Psoas muscle (tissue), 8 donors: ENCODE data around the gene TDRD12. TPM values are rescaled to one million over a fixed set of nuclear protein-coding genes. Genes with fewer than 3 reads are reported as not detected.

Source experiments
- ATAC-seq, 4 donors: fragments of 200-7000 bp; cut with Tn5 transposase; one replicate each; pipeline ENCODE4 v1.9.1; 2020; ENCODE audit warnings: moderate library complexity in 3 of 4, mild to moderate bottlenecking in 2 of 4
- DNase-seq, 2 donors: peaks; one replicate each; pipeline ENCODE4 v3.0.0-alpha.2; 2020
- H3K27ac ChIP-seq: fragments of 200-600 bp; one replicate; pipeline ENCODE4 v1.8.0; 2022
- H3K27me3 ChIP-seq, 3 donors: fragments of 200-600 bp in 1 of 3; one replicate each; pipeline versions ENCODE4 v1.6.1 to v1.8.0; 2013 to 2022; ENCODE audit warnings: low read length in 2 of 3, mild to moderate bottlenecking in 2 of 3, moderate library complexity in 1 of 3; ENCODE audit not compliant: insufficient read depth in 3 of 3
- H3K36me3 ChIP-seq, 2 donors: fragments of 200-600 bp in 1 of 2; one replicate each; pipeline versions ENCODE4 v1.6.1 to v1.8.0; 2013 to 2022; ENCODE audit warnings: low read depth in 1 of 2, mild to moderate bottlenecking in 1 of 2, moderate library complexity in 1 of 2; ENCODE audit not compliant: insufficient read depth in 1 of 2
- H3K4me1 ChIP-seq: fragments of 200-600 bp; one replicate; pipeline ENCODE4 v1.8.0; 2022
- H3K4me3 ChIP-seq: fragments of 200-600 bp; one replicate; pipeline ENCODE4 v1.8.0; 2022; ENCODE audit warnings: mild to moderate bottlenecking
- H3K9me3 ChIP-seq: fragments of 200-600 bp; one replicate; pipeline ENCODE4 v1.8.0; 2022
- CTCF ChIP-seq: fragments of 200-600 bp; IDR thresholded peaks from one replicate; pipeline ENCODE4 v1.8.0; 2022; ENCODE audit warnings: antibody characterized with exemption
- WGBS, 3 donors: extraction: QIAGEN DNeasy Blood & Tissue Kit; methylation state at CpG; one replicate each; pipeline versions ENCODE4 v1.1.6 to v1.1.7; 2013; 5-methylcytosine and 5-hydroxymethylcytosine counted together
- intact Hi-C, 2 donors: fragments of 100-400 bp; cut with DNase I; formaldehyde crosslinking; loops; one replicate each; pipeline versions ENCODE4 v1.11.0 to v1.14.2; 2022
- polyA plus RNA-seq, 3 donors: library from polyadenylated mRNA; stranded (reverse); fragments of 200-250 nt; gene quantifications; one replicate each; pipeline ENCODE4 v1.2.3, GENCODE V29; 2013
- total RNA-seq, 4 donors: library from RNA; stranded (reverse); fragmentation: NEBNext Ultra II Directional in 2 of 4; extraction: Animal tissue kit (Norgen Biotek cat#: 25700) in 2 of 4; gene quantifications; one replicate each; pipeline versions ENCODE4 v1.2.1 to v1.2.4, GENCODE V29; 2021 to 2023
- donor health status: healthy with polysubstance abuse.
- donor health status: DM: no; HTN: no; CAD: no; lungs with moderate emphysema.
- donor health status: Bipolar disorder and iron deficiency.
- donor health status: healthy.
- donor health status: DM: yes; HTN: yes; CAD: no.
- donor health status: DM: no; HTN: no; CAD: no.
- donor health status: DM: no; HTN: no; CAD: no.
- donor health status: DM: yes; HTN: yes; CAD: no.

The TDRD12 gene
- total and polyA plus RNA-seq, 7 donors = 0.14 to 0.28 (median 0.19) TPM; not detected in 3

- intact Hi-C loops = no loop called here
- DNase-seq (no peak), ATAC-seq (no peak)
- Histone ChIP-seq H3K27ac (no peak overlapping the region), H3K4me3 (no peak overlapping the region), H3K36me3 (no peaks in the 10 kb centered on the region), H3K27me3 (no peaks in the 10 kb centered on the region), H3K4me1 (no peaks in the 10 kb centered on the region), H3K9me3 (no peaks in the 10 kb centered on the region)
- no peak for TF ChIP-seq CTCF
- WGBS, 3 donors = 88 to 94% (median 93%) methylated on average over 10 of the region's 10 CpGs
Measured at GRCh38 chr19:32789429-32789828, 69.9 kb downstream of the TDRD12 start.

GRCh38 chr19:32798201-32798600 is 78.6 kb downstream of the TDRD12 start:
- DNase-seq = no peak
- intact Hi-C loops = no loop called here
- H3K27me3 ChIP-seq = no peaks in the 10 kb centered on the region
- WGBS, 3 donors = 52 to 62% (median 62%) methylated on average over 4 of the region's 4 CpGs
- H3K27ac ChIP-seq = no peak overlapping the region
- no peaks in the 10 kb centered on the region for H3K36me3 ChIP-seq
- H3K9me3 ChIP-seq = no peaks in the 10 kb centered on the region
- H3K4me3 ChIP-seq = no peak overlapping the region
- no peak for ATAC-seq
- no peak for TF ChIP-seq CTCF
- no peaks in the 10 kb centered on the region for H3K4me1 ChIP-seq

- no peak for DNase-seq
- Histone ChIP-seq H3K4me3 (no peak overlapping the region), H3K27me3 (no peaks in the 10 kb centered on the region), H3K4me1 (no peaks in the 10 kb centered on the region), H3K9me3 (no peaks in the 10 kb centered on the region), H3K27ac (no peak overlapping the region), H3K36me3 (no peaks in the 10 kb centered on the region)
- ATAC-seq = no peak
- TF ChIP-seq CTCF = no peak
- intact Hi-C loops = no loop called here
Measured at GRCh38 chr19:32800191-32800590, 80.6 kb downstream of the TDRD12 start.

- Histone ChIP-seq H3K4me3 (no peak overlapping the region), H3K27ac (no peak overlapping the region), H3K36me3 (no peaks in the 10 kb centered on the region), H3K9me3 (no peaks in the 10 kb centered on the region), H3K4me1 (no peaks in the 10 kb centered on the region), H3K27me3 (no peaks in the 10 kb centered on the region)
- no peak for TF ChIP-seq CTCF
- no peak for DNase-seq
- ATAC-seq = no peak
- WGBS, 3 donors = 25 to 30% (median 26%) methylated on average over 4 of the region's 4 CpGs
- intact Hi-C loops = no loop called here
Measured at GRCh38 chr19:32800754-32801153, 81.2 kb downstream of the TDRD12 start.

GRCh38 chr19:32802840-32803239 is 83.3 kb downstream of the TDRD12 start:
- H3K27me3 ChIP-seq = no peaks in the 10 kb centered on the region
- no peak for ATAC-seq
- intact Hi-C loops = no loop called here
- no peak for TF ChIP-seq CTCF
- DNase-seq = no peak
- no peaks in the 10 kb centered on the region for H3K4me1 ChIP-seq
- no peak overlapping the region for H3K4me3 ChIP-seq
- WGBS, 3 donors = 87 to 94% (median 91%) methylated on average over 12 of the region's 12 CpGs
- H3K9me3 ChIP-seq = no peaks in the 10 kb centered on the region
- no peaks in the 10 kb centered on the region for H3K36me3 ChIP-seq
- no peak overlapping the region for H3K27ac ChIP-seq
